DMS114 treated with DMSO at 0.1 percent for 48 hours (cell line): ENCODE measurements around the gene NEFH.

Source experiments
- DNase-seq: peaks from one replicate; lab custom pipeline; 2025; ENCODE audit not compliant: unreplicated experiment; lab: John Stamatoyannopoulos, UW

Gene NEFH

GRCh38 chr22:29459773-29460172, 20.2 kb upstream of the NEFH start:
- no peak for DNase-seq

- DNase-seq, result no peak
Observed at GRCh38 chr22:29461263-29461662, 18.8 kb upstream of the NEFH start.

GRCh38 chr22:29463629-29464028, 16.4 kb upstream of the NEFH start:
- DNase-seq, result no peak

GRCh38 chr22:29464581-29464980, 15.4 kb upstream of the NEFH start:
- no peak for DNase-seq

GRCh38 chr22:29469755-29470154, 10.3 kb upstream of the NEFH start:
- DNase-seq, result no peak

GRCh38 chr22:29470159-29470855, 9.7 kb upstream of the NEFH start:
- DNase-seq, result no peak

- no peak for DNase-seq
Observed at GRCh38 chr22:29473001-29473400, 7.0 kb upstream of the NEFH start.

GRCh38 chr22:29475550-29475949, 4.5 kb upstream of the NEFH start:
- no peak for DNase-seq

GRCh38 chr22:29476116-29476515, 3.9 kb upstream of the NEFH start:
- no peak for DNase-seq

- no peak for DNase-seq
Observed at GRCh38 chr22:29477723-29478318, 2.2 kb upstream of the NEFH start.

- DNase-seq, result no peak
Observed at GRCh38 chr22:29478326-29479276, 1.4 kb upstream of the NEFH start.

- no peak for DNase-seq
Observed at GRCh38 chr22:29480262-29480511, 169 bp downstream of the NEFH start.

GRCh38 chr22:29480512-29481264, 670 bp downstream of the NEFH start:
- peak; percentile 59 for DNase-seq

- DNase-seq, result no peak
Observed at GRCh38 chr22:29481265-29482000, 1.4 kb downstream of the NEFH start.

- no peak for DNase-seq
Observed at GRCh38 chr22:29482253-29482652, 2.2 kb downstream of the NEFH start.

GRCh38 chr22:29482726-29483125, 2.7 kb downstream of the NEFH start:
- DNase-seq, result no peak

- DNase-seq, result no peak
Observed at GRCh38 chr22:29483254-29483653, 3.2 kb downstream of the NEFH start.

GRCh38 chr22:29484642-29485041, 4.6 kb downstream of the NEFH start:
- DNase-seq, result no peak

GRCh38 chr22:29485448-29485847, 5.4 kb downstream of the NEFH start:
- no peak for DNase-seq

GRCh38 chr22:29487426-29487986, 7.5 kb downstream of the NEFH start:
- DNase-seq, result no peak
